ENCODE results near the gene ERN1.
"Not testable (repeated sequence)": the region's sequence is repeated elsewhere in the genome, so short reads cannot be mapped to it uniquely, and the experiment has no call there.

Gene ERN1

GRCh38 chr17:64134216-64134970 lies 4.4 kb upstream of the ERN1 start:
- no peak for DNase-seq

- DNase-seq = peak in 1 of 2 donors; percentile 65
Observed at GRCh38 chr17:64133546-64134215, 3.7 kb upstream of the ERN1 start.

- no peak for DNase-seq
Observed at GRCh38 chr17:64131606-64132270, 1.8 kb upstream of the ERN1 start.

GRCh38 chr17:64130559-64131001 lies 636 bp upstream of the ERN1 start:
- DNase-seq = no peak

GRCh38 chr17:64129515-64129764 lies 504 bp downstream of the ERN1 start:
- no peak for DNase-seq

GRCh38 chr17:64128787-64129514 lies 993 bp downstream of the ERN1 start:
- DNase-seq = no peak

GRCh38 chr17:64126918-64127317 lies 3.0 kb downstream of the ERN1 start:
- DNase-seq = no peak

GRCh38 chr17:64125937-64126336 lies 4.0 kb downstream of the ERN1 start:
- no peak for DNase-seq

GRCh38 chr17:64124609-64125008 lies 5.3 kb downstream of the ERN1 start:
- no peak for DNase-seq

GRCh38 chr17:64123114-64123513 lies 6.8 kb downstream of the ERN1 start:
- DNase-seq = no peak

- DNase-seq = not testable (repeated sequence)
Observed at GRCh38 chr17:64120972-64121786, 8.8 kb downstream of the ERN1 start.

GRCh38 chr17:64120159-64120810 lies 9.7 kb downstream of the ERN1 start:
- no peak for DNase-seq

- DNase-seq = no peak
Observed at GRCh38 chr17:64117981-64118979, 11.7 kb downstream of the ERN1 start.

- DNase-seq = no peak
Observed at GRCh38 chr17:64115822-64116534, 14.0 kb downstream of the ERN1 start.

- no peak for DNase-seq
Observed at GRCh38 chr17:64115043-64115698, 14.8 kb downstream of the ERN1 start.

GRCh38 chr17:64113006-64113405 lies 16.9 kb downstream of the ERN1 start:
- DNase-seq = no peak

- DNase-seq = no peak
Observed at GRCh38 chr17:64111831-64112230, 18.1 kb downstream of the ERN1 start.

- no peak for DNase-seq
Observed at GRCh38 chr17:64110379-64111152, 19.4 kb downstream of the ERN1 start.

- DNase-seq = no peak
Observed at GRCh38 chr17:64109400-64109799, 20.5 kb downstream of the ERN1 start.

Data from hippocampal formation (tissue), 2 donors.